HFF-Myc (cell line): ENCODE results near the gene SH3RF2.
"Not testable (repeated sequence)": the region's sequence is repeated elsewhere in the genome, so short reads cannot be mapped to it uniquely, and the experiment has no call there.

ENCODE experiments used
- DNase-seq: peaks from one replicate; pipeline ENCODE4 v3.0.0-alpha.2; 2011; ENCODE audit warnings: low read depth; ENCODE audit errors: extremely low read depth
- H3K4me3 ChIP-seq: replicated peaks from 2 replicates; pipeline ENCODE4 v1.5.1; 2011; ENCODE audit warnings: low read depth, mild to moderate bottlenecking, control low read depth, low read length
- CTCF ChIP-seq: IDR thresholded peaks from 2 replicates; pipeline ENCODE4 v1.5.1; 2012; ENCODE audit warnings: mild to moderate bottlenecking, low read depth, low read length, control low read depth; ENCODE audit errors: missing control alignments

Gene SH3RF2

GRCh38 chr5:145957388-145957787 lies 21.0 kb downstream of the SH3RF2 start:
- H3K4me3 ChIP-seq = no peak overlapping the region
- no peak for DNase-seq
- no peak for TF ChIP-seq CTCF

GRCh38 chr5:145958436-145958835 lies 22.1 kb downstream of the SH3RF2 start:
- no peak for TF ChIP-seq CTCF
- H3K4me3 ChIP-seq = no peak overlapping the region
- DNase-seq = no peak

- TF ChIP-seq CTCF = no peak
- no peak overlapping the region for H3K4me3 ChIP-seq
- no peak for DNase-seq
Measured at GRCh38 chr5:145960166-145960565, 23.8 kb downstream of the SH3RF2 start.

GRCh38 chr5:145960848-145961600 lies 24.6 kb downstream of the SH3RF2 start:
- no peak for TF ChIP-seq CTCF
- DNase-seq = no peak
- no peak overlapping the region for H3K4me3 ChIP-seq

- no peak for DNase-seq
- no peak overlapping the region for H3K4me3 ChIP-seq
- no peak for TF ChIP-seq CTCF
Measured at GRCh38 chr5:145962001-145962400, 25.6 kb downstream of the SH3RF2 start.

- H3K4me3 ChIP-seq, DNase-seq: not testable (repeated sequence)
Measured at GRCh38 chr5:145964008-145964407, 27.6 kb downstream of the SH3RF2 start.

- no peak for TF ChIP-seq CTCF
- no peak overlapping the region for H3K4me3 ChIP-seq
- no peak for DNase-seq
Measured at GRCh38 chr5:145965804-145966203, 29.4 kb downstream of the SH3RF2 start.
